Stimulated activated CD8-positive, alpha-beta memory T cell treated with anti-CD3 and anti-CD28 coated beads, Interleukin-12 subunit alpha, Interleukin-12 subunit beta, amount 100 ng/mL, for 1 hour (primary cell): ENCODE data around the gene QKI.
"Not testable (repeated sequence)": the region's sequence is repeated elsewhere in the genome, so short reads cannot be mapped to it uniquely, and the experiment has no call there.

ENCODE experiments used
- DNase-seq: peaks from one replicate; pipeline ENCODE4 v3.0.0-alpha.2; 2020; ENCODE audit warnings: low read depth

Gene QKI

GRCh38 chr6:163579111-163579879, 164.8 kb downstream of the QKI start:
- no peak for DNase-seq

GRCh38 chr6:163579880-163580295, 165.4 kb downstream of the QKI start:
- DNase-seq: no peak

- DNase-seq: no peak
These were observed 166.0 kb downstream of the QKI start for GRCh38 chr6:163580311-163581030.

- no peak for DNase-seq
These were observed 169.0 kb downstream of the QKI start for GRCh38 chr6:163583558-163583957.

GRCh38 chr6:163585932-163586437, 171.5 kb downstream of the QKI start:
- no peak for DNase-seq

DNA sequence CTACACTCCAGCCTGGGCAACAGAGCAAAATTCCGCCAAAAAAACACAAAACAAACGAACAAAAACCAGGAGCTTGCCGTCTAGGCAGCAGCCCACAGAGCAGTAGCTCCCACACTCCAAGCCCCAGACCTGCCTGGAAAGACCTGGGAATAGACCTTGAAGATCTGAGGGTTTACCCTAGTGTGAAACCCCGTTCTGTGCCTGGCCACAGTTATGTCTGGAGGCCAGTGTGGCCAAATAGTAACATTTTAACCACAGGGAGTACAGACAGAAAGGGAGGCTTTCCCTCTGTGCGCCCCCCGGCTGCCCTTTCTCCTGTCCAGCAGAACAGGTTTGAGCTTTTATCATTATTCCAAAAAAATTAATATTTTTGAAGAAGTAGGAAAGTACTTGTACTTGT, 172.4 kb downstream of the QKI start:
- DNase-seq: no peak

DNA sequence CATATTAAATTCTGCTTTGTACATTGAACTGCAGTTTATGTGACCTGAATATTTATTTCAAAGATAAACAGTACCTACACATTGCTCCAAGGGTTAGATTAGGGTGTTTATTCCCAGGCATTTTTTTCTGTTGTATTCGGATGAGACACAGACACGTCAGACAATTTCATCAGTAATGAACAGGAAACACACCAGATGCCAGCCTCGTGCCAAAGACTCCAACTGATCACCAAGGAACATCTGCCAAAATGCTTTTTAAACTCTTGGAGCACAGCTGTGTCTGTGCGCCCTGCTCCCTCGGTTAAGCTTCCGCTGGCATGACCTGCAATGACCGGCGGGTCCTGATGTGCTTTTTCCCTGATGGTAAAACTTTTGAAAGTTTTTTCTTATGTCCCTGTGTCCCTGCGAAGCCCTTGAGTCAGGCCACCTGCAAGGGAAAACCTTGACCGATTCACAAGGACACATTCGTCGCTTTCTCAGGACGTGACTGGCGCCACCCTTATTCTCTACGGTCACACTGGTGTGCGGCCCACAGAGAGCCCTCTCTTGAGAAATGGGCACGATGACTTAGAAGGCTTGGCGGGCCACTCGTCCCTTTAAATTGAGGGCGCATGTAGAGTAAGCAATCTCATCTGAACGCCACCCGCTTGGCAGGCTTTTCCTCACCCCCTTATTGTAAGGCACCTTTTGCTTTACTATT, 173.9 kb downstream of the QKI start:
- DNase-seq: no peak

DNA sequence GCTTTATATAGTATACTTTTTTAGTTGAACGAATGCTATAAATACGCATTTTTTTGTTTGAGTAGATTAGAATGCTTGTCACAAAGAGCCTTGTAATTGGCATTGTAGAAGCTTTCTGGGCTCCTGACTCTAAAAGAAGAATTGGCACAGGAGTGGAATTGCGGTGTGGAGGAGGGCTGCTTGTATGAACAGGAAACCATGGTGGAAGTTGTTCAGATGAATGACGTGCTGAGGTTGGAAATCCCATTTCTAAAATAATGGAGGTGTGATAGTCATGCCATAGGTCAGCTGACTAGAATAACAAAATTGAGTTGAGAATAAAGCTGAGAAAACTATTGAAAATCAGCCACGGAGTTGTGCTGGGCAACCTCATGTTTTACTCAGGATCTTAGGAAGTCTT, 174.9 kb downstream of the QKI start:
- DNase-seq: no peak

GRCh38 chr6:163590132-163590531, 175.6 kb downstream of the QKI start:
- not testable (repeated sequence) for DNase-seq

GRCh38 chr6:163592872-163593271, 178.4 kb downstream of the QKI start:
- no peak for DNase-seq

- no peak for DNase-seq
These were observed 181.7 kb downstream of the QKI start for GRCh38 chr6:163596174-163596573.

DNA sequence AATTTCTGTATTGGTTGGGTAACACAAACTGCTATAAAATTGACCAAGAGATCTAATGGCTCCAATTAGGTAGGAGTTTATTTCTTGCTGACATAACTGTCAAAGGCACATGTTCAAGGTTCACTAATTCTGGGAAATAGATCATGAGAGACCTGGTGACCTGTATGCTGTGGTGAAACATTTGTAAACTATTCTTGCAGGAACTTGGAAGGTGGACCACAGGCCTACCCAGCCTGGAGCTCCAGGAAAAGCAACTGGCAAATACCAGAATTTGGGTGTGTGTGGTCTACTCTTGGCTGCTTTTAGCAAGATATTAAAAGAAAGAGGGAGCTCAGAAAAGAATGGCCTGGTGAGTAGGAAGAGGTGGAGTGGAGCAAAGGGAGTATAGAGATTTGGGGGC, 184.6 kb downstream of the QKI start:
- no peak for DNase-seq

DNA sequence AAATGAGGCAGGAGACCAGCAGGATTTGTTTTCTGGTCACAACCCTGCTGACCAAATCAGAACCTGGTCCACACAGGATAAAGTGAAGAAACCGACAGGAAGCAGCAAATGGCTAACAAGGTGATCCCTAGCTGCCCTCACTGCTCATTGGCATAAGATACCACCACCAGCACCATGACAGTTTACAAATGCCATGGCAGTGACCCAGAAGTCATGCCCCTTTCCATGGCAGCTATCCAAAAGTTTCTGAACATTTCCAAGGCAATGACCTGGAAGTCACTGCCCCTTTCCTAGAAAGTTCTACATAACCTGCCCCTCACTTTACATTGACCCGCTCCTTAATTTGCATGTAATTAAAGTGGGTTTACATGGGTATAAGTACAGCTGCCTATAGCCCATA, 185.2 kb downstream of the QKI start:
- no peak for DNase-seq

DNA sequence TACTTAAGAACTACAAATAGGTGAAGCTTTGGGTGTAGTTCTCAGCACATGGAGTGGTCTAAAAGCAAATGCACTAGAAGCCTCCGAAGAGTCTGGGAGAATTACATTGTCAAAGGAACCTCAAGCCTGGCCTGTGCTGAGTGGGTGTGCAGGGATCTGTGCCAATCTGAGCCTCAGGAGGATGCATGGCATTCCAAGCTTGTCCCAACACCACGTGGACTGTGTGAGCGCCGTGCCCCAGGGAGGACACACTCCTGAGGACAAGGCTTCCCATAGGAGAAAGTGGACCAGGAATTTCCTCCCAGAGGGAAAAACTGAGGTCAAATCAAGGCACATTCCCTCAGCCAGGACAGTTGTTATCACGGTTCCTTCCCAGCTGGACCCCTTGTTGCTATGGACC, 185.8 kb downstream of the QKI start:
- no peak for DNase-seq

DNA sequence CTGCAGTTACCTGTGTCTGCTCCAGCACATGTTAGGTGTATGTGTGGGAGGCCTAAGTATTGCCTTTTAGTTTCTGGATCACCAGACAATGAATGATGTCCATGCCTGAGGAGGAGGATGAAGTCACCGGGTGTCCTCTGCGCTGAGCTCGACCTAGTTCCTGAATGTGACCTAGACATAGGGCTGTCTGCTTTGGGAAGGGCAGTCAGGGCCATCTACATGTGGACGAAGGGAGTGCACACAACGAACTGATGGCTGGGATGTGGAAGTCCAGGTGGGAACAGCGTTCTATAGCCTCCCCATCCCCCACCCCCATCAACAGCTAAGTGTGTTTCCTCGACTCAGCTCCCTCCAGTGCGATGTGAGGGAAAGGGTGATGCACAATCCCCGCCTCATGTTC, 186.3 kb downstream of the QKI start:
- no peak for DNase-seq

- DNase-seq: no peak
These were observed 188.3 kb downstream of the QKI start for GRCh38 chr6:163602851-163603250.

DNA sequence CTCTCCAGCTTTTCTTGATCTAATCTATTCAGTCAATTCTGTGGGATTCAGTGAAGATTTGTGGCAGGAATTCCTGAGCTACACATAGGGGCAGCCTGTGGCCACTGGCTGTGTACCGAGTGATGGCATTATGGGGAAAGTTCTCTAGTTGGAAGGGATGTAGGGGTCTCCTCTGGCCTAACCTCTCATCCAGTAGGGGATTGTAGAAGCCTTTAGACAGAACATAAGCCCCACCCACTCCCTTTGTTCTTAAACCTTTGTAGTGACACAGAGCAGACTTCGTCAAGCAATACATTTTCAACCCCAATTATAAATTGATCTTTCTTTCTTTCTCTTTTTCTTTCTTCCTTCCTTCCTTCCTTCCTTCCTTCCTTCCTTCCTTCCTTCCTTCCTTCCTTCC, 188.9 kb downstream of the QKI start:
- no peak for DNase-seq

DNA sequence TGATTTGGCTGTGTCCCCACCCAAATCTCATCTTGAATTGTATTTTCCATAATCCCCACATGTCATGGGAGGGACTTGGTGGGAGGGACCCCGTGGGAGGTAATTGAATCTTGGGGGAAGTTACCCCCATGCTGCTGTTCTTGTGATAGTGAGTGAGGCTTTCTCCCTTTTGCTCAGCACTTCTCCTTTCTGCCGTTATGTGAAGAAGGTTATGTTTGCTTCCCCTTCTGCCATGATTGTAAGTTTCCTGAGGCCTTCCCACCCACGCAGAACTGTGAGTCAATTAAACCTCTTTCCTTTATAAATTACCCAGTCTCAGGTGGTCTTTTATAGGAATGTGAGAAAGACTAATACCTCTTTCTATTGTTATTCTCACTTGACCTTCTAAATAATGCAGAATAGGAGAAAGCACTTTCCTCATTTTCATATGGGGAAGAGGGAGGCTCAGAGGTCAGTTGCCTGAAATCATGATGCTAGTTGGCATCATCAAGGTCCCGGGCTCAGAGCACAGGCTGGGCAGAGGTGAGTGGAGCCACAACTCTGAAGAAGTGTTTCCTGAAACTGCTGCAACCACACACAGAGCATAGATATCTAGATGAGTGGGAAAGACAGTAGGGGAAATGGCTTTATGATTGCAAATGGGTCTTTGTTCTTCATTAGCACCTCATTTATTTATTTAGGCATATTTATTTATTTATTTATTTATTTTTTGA, 191.0 kb downstream of the QKI start:
- DNase-seq: no peak

GRCh38 chr6:163607792-163608191, 193.3 kb downstream of the QKI start:
- DNase-seq: no peak

DNA sequence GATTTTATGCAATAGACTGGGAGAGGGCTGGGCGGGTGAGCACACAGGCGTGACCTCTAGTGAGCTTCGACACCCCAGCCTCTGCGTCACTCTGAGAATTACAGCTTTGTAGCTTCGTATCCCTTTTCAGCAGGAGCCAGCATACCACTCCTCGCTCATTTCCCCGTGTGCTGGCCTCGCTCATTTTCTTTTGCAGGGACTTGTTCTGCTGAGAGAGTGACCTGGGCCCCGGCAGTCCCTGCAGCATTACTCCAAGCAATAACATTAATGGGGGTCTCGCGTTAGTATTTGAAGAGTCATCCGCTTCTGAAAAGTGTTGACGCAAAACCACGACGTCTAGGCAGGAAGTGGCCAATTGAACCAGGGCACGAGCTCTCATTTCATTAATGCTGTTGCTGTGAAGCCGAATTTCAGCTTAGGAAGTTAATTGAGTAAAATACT, 193.7 kb downstream of the QKI start:
- DNase-seq: no peak

- DNase-seq: no peak
These were observed 197.7 kb downstream of the QKI start for GRCh38 chr6:163612200-163612599.

DNA sequence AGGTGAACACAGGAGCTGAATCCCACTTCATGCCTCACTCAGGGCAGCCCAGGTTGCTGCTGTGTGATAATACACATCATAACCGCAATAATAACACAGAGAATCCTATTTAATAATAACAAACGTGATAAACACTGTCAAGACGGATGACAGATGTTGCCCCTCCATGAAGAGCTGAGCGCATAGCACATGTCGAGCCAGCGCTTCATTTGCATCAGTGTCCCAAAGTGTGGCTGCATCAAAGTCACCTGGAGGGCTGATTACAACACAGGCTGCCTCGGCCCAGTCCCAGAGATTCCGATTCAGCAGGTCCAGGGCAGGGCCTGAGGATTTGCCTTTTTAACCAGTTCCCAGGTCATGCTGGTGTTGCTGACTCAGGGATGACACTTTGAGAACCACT, 198.5 kb downstream of the QKI start:
- no peak for DNase-seq
